SK-N-SH (cell line): ENCODE measurements around the gene TSPYL2. TPM values are rescaled to one million over a fixed set of nuclear protein-coding genes. Genes with fewer than 3 reads are reported as not detected.

Experiments used
- CTCF ChIA-PET: fragments of 300-600, 350-600 bp; formaldehyde crosslinking; extraction: SDS; loops from one replicate; lab custom pipeline; 2021; lab: Yijun Ruan, JAX
- POLR2A ChIA-PET: fragments of 350-600 bp; sonication (Branson Sonifier 250); formaldehyde crosslinking; extraction: SDS; loops from one replicate; lab custom pipeline; 2020; ENCODE audit warnings: antibody characterized with exemption, inconsistent platforms; lab: Yijun Ruan, JAX
- DNase-seq: peaks from one replicate; pipeline ENCODE4 v3.0.0; 2012
- H2AFZ ChIP-seq: fragments of 200-600 bp; sonication (generic); 2 replicates; pipeline ENCODE4 v1.8.1; 2016; ENCODE audit warnings: antibody characterized with exemption, mild to moderate bottlenecking, low read depth
- H3F3A ChIP-seq: fragments of 200-600 bp; sonication (generic); replicated peaks from 2 replicates; pipeline ENCODE3; 2016; ENCODE audit warnings: antibody characterized with exemption, mild to moderate bottlenecking; ENCODE audit not compliant: insufficient read depth
- H3K27ac ChIP-seq, 2 experiments: fragments of 200-500 bp in 1 of 2; fragments of 200-600 bp in 1 of 2; sonication (Bioruptor generic) in 1 of 2; sonication (generic), shearing (Covaris generic) in 1 of 2; 2 replicates each; pipeline versions ENCODE4 v1.5.1 to v1.6.1; 2014 to 2016; ENCODE audit warnings: low read depth in 2 of 2, inconsistent platforms in 1 of 2, low read length in 1 of 2, mild to moderate bottlenecking in 1 of 2, mixed read lengths in 1 of 2
- H3K27me3 ChIP-seq: fragments of 200-600 bp; sonication (generic), shearing (Covaris generic); 2 replicates; pipeline ENCODE4 v1.6.1; 2016; ENCODE audit warnings: mixed run types; ENCODE audit not compliant: insufficient read depth
- H3K36me3 ChIP-seq, 2 experiments: fragments of 200-500 bp in 1 of 2; fragments of 200-600 bp in 1 of 2; sonication (Bioruptor generic) in 1 of 2; sonication (generic) in 1 of 2; replicated peaks in 1 of 2; 2 replicates each; pipeline versions ENCODE3 to v1.5.1; 2014 to 2016; ENCODE audit warnings: low read length in 1 of 2, mild to moderate bottlenecking in 1 of 2; ENCODE audit not compliant: insufficient read depth in 2 of 2, control insufficient read depth in 1 of 2
- H3K4me1 ChIP-seq, 2 experiments: fragments of 200-500 bp in 1 of 2; fragments of 200-600 bp in 1 of 2; sonication (Bioruptor generic) in 1 of 2; sonication (generic), shearing (Covaris generic) in 1 of 2; 2 replicates each; pipeline versions ENCODE4 v1.5.1 to v1.6.1; 2014 to 2016; ENCODE audit warnings: low read depth in 1 of 2, low read length in 1 of 2, mixed run types in 1 of 2; ENCODE audit not compliant: insufficient read depth in 2 of 2, control insufficient read depth in 1 of 2
- H3K4me2 ChIP-seq: fragments of 200-600 bp; sonication (generic), shearing (Covaris generic); 2 replicates; pipeline ENCODE4 v1.6.1; 2017; ENCODE audit warnings: mixed run types
- H3K4me3 ChIP-seq, 2 experiments: fragments of 200-500 bp in 1 of 2; fragments of 200-600 bp in 1 of 2; sonication (Bioruptor generic) in 1 of 2; sonication (generic), shearing (Covaris generic) in 1 of 2; 2 replicates each; pipeline versions ENCODE4 v1.5.1 to v1.8.1; 2014 to 2016; ENCODE audit warnings: low read depth in 2 of 2, inconsistent platforms in 1 of 2, low read length in 1 of 2, mild to moderate bottlenecking in 1 of 2, mixed read lengths in 1 of 2, moderate library complexity in 1 of 2
- H3K79me2 ChIP-seq: fragments of 200-600 bp; sonication (generic); 2 replicates; pipeline ENCODE4 v1.8.1; 2017; ENCODE audit warnings: mild to moderate bottlenecking; ENCODE audit not compliant: insufficient read depth
- H3K9ac ChIP-seq: fragments of 200-600 bp; sonication (generic); 2 replicates; pipeline ENCODE4 v1.6.1; 2017; ENCODE audit warnings: mixed run types
- H3K9me2 ChIP-seq: fragments of 200-600 bp; sonication (generic); 2 replicates; pipeline ENCODE4 v1.6.1; 2017; ENCODE audit warnings: mixed run types
- H3K9me3 ChIP-seq: fragments of 200-600 bp; sonication (generic); 2 replicates; pipeline ENCODE4 v1.6.1; 2017; ENCODE audit warnings: mixed run types, mild to moderate bottlenecking, moderate library complexity
- H4K20me1 ChIP-seq: fragments of 200-600 bp; sonication (generic); 2 replicates; pipeline ENCODE4 v1.6.1; 2017; ENCODE audit warnings: mild to moderate bottlenecking, mixed run types; ENCODE audit not compliant: insufficient read depth
- CHD2 ChIP-seq: fragments of 150-350 bp; IDR thresholded peaks from 2 replicates; pipeline ENCODE4 v1.6.1; 2018; ENCODE audit warnings: low read length; ENCODE audit not compliant: partially characterized antibody
- ELF1 ChIP-seq: IDR thresholded peaks from 2 replicates; pipeline ENCODE4 v1.4.0; 2012
- EZH2phosphoT487 ChIP-seq: fragments of 200-600 bp; sonication (generic); IDR thresholded peaks from 2 replicates; pipeline ENCODE4 v1.6.1; 2017; ENCODE audit warnings: low read depth, mixed run types, mild to moderate bottlenecking, antibody characterized with exemption, moderate library complexity, borderline replicate concordance
- FOSL2 ChIP-seq: IDR thresholded peaks from 2 replicates; pipeline ENCODE4 v1.4.0; 2012; ENCODE audit warnings: low read depth, mild to moderate bottlenecking, moderate library complexity, borderline replicate concordance
- FOXJ3 ChIP-seq: sonication (generic); formaldehyde crosslinking; IDR thresholded peaks from 2 replicates; pipeline ENCODE4 v1.5.1; 2020; ENCODE audit warnings: mild to moderate bottlenecking, missing genetic modification reagents
- GATA2 ChIP-seq: sonication (generic); formaldehyde crosslinking; IDR thresholded peaks from 2 replicates; pipeline ENCODE4 v1.5.0; 2020; ENCODE audit warnings: mild to moderate bottlenecking, missing genetic modification reagents
- IRF3 ChIP-seq: fragments of 150-350 bp; IDR thresholded peaks from 2 replicates; pipeline ENCODE4 v1.6.1; 2016; ENCODE audit warnings: mild to moderate bottlenecking, low read depth, low read length
- JUND ChIP-seq: IDR thresholded peaks from 2 replicates; pipeline ENCODE4 v1.4.0; 2012
- MXI1 ChIP-seq: IDR thresholded peaks from 2 replicates; pipeline ENCODE4 v1.6.1; 2012; ENCODE audit warnings: mild to moderate bottlenecking, low read depth, low read length, improper control_type of control experiment
- NRF1 ChIP-seq: IDR thresholded peaks from 2 replicates; pipeline ENCODE4 v1.6.1; 2012; ENCODE audit warnings: low read depth, mild to moderate bottlenecking, low read length
- PBX3 ChIP-seq: IDR thresholded peaks from 2 replicates; pipeline ENCODE4; 2012
- POLR2AphosphoS5 ChIP-seq: IDR thresholded peaks from 2 replicates; pipeline ENCODE4 v1.6.1; 2012; ENCODE audit warnings: low read depth, low read length
- RAD21 ChIP-seq: IDR thresholded peaks from 2 replicates; pipeline ENCODE4 v1.6.1; 2012; ENCODE audit warnings: mild to moderate bottlenecking, low read length
- RFX5 ChIP-seq: IDR thresholded peaks from 2 replicates; pipeline ENCODE4 v1.6.1; 2012; ENCODE audit warnings: mild to moderate bottlenecking, improper control_type of control experiment, low read length
- TCF12 ChIP-seq: IDR thresholded peaks from 2 replicates; pipeline ENCODE4 v1.4.0; 2012
- TEAD4 ChIP-seq: IDR thresholded peaks from 2 replicates; pipeline ENCODE4 v1.4.0; 2012; ENCODE audit warnings: mild to moderate bottlenecking, borderline replicate concordance; ENCODE audit not compliant: insufficient read depth
- USF2 ChIP-seq: fragments of 150-350 bp; IDR thresholded peaks from 2 replicates; pipeline ENCODE4 v1.6.1; 2017; ENCODE audit warnings: antibody characterized with exemption, low read length, low read depth, borderline replicate concordance
- WGBS: methylation state at CpG from one replicate; pipeline ENCODE4 v1.1.6; 2017; ENCODE audit warnings: low lambda C conversion rate; 5-methylcytosine and 5-hydroxymethylcytosine counted together
- polyA plus RNA-seq, 3 experiments: library from polyadenylated mRNA; depleted of rRNA; stranded (reverse); fragments of >200 nt; gene quantifications; 2 replicates each; pipeline ENCODE4 v1.2.3, GENCODE V29; 2012
- TF ChIP-seq, protein P1 (sequence below): IDR thresholded peaks from 2 replicates; pipeline ENCODE4 v1.4.0; 2012; ENCODE audit warnings: low read depth

TSPYL2 gene
- polyA plus RNA-seq, 1 of the 3 experiments (the other 2 are of a cell fraction) = 26.4 TPM

- Histone ChIP-seq H2AFZ (no peak overlapping the region), H3K27ac (no peak overlapping the region), H3K9me3 (no peaks in the 10 kb centered on the region), H3K36me3 (no peaks in the 10 kb centered on the region), H4K20me1 (no peaks in the 10 kb centered on the region), H3K27me3 (no peaks in the 10 kb centered on the region), H3K4me1 (no peaks in the 10 kb centered on the region), H3K79me2 (no peaks in the 10 kb centered on the region), H3K4me3 (no peak overlapping the region), H3K9ac (no peak overlapping the region), H3K4me2 (no peak overlapping the region), H3F3A (no peaks in the 10 kb centered on the region), H3K9me2 (no peaks in the 10 kb centered on the region)
- TF ChIP-seq GATA2 (CRISPR knock-in tag) (no peak), ELF1 (no peak), IRF3 (no peak), RAD21 (no peak), FOSL2 (no peak), CHD2 (no peak), MXI1 (no peak), FOXJ3 (CRISPR knock-in tag) (no peak), NRF1 (no peak), RFX5 (no peak), POLR2AphosphoS5 (no peak), JUND (no peak), TEAD4 (no peak), TCF12 (no peak), USF2 (no peak), EZH2phosphoT487 (no peak), PBX3 (no peak)
- TF ChIP-seq, protein P1, sequence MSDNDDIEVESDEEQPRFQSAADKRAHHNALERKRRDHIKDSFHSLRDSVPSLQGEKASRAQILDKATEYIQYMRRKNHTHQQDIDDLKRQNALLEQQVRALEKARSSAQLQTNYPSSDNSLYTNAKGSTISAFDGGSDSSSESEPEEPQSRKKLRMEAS = no peak
- ChIA-PET CTCF (no interaction called here), POLR2A (no interaction called here)
- no peak for DNase-seq
- 29% methylated on average over 1 of the region's 6 CpGs for WGBS
Measured at GRCh38 chrX:53114864-53115549, 32.8 kb downstream of the TSPYL2 start.
